ENCODE measurements around the gene GLIS1.

GRCh38 chr1:53728702-53729455, 10.1 kb downstream of the GLIS1 start:
- TF ChIP-seq, protein P1, sequence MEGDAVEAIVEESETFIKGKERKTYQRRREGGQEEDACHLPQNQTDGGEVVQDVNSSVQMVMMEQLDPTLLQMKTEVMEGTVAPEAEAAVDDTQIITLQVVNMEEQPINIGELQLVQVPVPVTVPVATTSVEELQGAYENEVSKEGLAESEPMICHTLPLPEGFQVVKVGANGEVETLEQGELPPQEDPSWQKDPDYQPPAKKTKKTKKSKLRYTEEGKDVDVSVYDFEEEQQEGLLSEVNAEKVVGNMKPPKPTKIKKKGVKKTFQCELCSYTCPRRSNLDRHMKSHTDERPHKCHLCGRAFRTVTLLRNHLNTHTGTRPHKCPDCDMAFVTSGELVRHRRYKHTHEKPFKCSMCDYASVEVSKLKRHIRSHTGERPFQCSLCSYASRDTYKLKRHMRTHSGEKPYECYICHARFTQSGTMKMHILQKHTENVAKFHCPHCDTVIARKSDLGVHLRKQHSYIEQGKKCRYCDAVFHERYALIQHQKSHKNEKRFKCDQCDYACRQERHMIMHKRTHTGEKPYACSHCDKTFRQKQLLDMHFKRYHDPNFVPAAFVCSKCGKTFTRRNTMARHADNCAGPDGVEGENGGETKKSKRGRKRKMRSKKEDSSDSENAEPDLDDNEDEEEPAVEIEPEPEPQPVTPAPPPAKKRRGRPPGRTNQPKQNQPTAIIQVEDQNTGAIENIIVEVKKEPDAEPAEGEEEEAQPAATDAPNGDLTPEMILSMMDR (optimal IDR thresholded peaks at IDR 0.05 in 1 of 3, IDR thresholded peaks at IDR 0.05 in 1 of 3, conservative IDR thresholded peaks at IDR 0.05 in 1 of 3; ENCODE audit: extremely low read depth in 1 of 3, insufficient read depth in 2 of 3, low read length in 3 of 3): no peak
- no peak for TF ChIP-seq EZH2 (IDR thresholded peaks at IDR 0.05; ENCODE audit: low read length)

Measured in keratinocyte (primary cell).